GM18498 (cell line): ENCODE results near the gene ANXA9.
A peak's percentile ranks its signal among the peaks of the same experiment; 100 is the strongest.

ENCODE experiments used
- ATAC-seq: cut with Tn5 transposase; IDR thresholded peaks from one replicate; pipeline ENCODE4 v1.9.1; 2021; ENCODE audit warnings: mild to moderate bottlenecking, moderate library complexity; ENCODE audit not compliant: unreplicated experiment

ANXA9 gene

DNA sequence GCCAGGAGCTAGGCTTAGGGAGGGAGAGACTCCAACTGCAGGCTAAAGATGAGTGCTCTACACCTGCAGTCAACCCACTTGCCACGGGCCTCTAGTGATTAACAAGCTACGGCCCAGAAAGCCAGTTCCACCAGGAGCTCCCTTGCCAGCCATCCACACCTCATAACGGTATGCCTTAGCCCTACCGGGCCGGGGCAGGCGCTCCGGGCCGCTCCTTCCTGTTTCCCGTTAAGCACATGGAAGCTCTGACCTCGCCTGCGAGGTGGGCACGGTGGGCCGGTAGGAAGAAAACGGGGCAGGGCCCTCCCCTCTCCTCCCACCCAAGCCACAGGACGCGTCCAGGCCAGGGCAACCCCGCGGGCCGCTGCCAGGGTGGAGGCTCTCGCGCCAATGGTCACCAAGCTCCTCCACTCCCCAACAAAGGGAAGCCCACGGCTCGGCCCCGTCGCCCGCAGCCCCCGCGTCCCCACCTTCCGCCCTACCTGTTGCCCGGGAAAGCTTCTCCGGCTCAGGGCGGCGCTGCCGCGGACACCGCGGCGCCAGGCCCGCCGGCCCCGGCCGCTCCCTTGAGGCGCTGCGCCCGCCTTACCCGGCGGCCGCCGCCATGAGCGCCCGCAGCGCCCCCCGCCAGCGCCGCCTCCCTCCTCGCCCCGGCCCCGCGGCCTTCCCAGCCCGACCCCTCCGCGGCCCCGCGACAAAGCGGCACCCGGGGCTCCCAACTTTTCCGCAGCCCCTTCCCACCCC is 8.1 kb upstream of the ANXA9 start:
- peak; percentile 49 for ATAC-seq

DNA sequence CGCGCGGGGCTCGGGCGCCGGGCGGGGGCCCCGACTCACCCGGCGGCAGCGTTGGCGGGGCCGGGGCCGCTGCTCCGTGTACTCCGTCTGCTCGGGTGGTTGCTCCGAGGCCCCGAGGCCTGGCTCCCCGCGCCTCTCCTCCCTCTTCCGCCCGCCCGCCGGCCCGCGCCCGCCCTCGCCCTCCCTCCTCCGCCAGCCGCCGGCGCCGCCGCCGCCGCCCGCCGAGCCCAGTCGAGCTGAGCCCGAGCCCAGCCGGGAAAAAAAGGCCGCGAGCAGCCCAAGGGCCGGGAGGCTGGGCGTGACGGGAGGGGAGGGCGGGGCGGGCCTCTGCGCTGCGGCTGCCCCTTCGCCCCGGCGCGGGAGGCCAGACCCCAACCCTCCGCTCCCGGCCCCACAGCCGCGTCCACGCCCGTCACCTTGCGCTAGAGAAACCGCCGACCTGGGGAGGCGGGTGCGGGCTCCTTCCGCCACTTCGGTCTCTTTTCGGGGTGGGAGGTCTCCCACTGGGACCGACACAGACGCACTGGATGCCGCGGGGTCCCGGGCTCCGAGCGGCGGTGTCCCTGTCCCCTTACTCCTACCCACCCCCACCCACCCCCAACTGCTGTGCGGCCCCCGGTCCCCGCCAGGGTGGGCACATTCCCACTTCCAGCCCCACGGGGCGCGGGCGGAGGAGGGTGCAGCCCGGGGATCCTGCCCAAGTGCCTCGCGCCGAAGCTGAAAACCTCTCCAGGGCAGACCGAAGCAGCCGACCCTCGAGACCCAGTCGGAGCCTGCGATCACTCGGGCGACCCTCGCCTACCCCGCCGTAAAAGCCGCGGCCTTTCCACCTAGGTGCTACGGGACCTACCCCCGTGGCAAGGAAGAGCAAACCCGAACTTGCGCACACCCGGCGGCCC is 7.3 kb upstream of the ANXA9 start, which contains the start of gene CERS2:
CERS2 (minus strand) TSS at position 256 of the 899 bp plus-strand sequence. CDS start 5,745 bp downstream, outside the sequence.
- ATAC-seq, result peak; percentile 71

DNA sequence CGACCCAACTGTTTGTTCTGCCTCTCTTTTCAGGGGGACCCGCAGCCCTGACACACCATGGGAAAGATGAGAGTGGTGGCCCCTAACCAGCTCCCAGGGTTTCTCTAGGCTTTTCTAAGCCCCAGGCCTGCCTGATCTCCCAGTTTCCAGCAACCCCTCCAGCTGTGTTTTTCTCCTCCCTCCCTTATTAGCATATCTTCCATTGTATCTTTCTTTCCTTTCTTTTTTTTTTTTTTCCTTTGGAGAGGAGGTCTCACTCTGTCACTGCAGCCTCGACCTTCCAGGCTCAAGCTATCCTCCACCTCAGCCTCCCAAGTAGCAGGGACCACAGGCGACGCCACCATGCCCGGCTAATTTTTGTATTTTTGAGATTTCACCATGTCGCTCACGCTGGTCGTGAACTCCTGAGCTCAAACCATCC is 5.7 kb upstream of the ANXA9 start:
- no peak for ATAC-seq

DNA sequence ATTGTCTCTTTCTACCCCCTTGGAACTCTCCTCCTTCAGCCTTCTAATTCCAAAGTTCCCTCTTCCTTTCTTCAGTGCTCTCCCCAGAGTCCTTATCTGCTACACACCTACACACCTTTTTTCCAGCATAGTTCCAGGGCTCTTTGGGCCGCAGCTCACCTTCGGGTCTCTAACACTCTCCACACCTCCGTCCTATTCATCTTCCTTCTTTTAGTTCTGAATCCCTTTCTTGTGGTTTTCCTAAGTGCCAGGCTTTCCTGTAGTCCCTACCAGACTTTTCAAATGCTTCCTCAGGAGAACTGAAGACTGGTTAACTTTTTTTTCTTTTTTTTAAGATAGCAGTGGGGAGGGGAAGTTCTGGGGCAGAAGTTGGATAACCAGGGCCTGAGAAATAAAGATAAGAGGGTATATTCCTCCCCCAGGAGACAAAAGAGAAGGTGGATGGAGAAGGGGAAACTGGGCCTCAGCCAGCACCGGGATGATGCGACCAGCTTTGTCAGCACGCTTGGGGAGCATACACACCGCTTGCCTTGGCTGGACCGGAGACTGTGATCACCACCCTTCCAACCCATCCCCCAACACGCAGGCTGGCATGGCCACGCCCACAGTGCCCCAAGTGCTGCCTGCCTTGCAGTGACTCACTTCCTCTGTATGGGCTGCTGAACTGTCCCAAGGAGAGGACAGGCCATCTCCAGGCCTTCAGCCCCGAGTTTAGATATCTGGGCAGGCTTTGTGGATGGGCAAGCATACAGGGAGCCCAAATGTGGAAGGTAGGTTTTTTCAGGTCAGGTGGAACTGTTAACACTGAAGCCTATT is 5.0 kb upstream of the ANXA9 start:
- no peak for ATAC-seq

DNA sequence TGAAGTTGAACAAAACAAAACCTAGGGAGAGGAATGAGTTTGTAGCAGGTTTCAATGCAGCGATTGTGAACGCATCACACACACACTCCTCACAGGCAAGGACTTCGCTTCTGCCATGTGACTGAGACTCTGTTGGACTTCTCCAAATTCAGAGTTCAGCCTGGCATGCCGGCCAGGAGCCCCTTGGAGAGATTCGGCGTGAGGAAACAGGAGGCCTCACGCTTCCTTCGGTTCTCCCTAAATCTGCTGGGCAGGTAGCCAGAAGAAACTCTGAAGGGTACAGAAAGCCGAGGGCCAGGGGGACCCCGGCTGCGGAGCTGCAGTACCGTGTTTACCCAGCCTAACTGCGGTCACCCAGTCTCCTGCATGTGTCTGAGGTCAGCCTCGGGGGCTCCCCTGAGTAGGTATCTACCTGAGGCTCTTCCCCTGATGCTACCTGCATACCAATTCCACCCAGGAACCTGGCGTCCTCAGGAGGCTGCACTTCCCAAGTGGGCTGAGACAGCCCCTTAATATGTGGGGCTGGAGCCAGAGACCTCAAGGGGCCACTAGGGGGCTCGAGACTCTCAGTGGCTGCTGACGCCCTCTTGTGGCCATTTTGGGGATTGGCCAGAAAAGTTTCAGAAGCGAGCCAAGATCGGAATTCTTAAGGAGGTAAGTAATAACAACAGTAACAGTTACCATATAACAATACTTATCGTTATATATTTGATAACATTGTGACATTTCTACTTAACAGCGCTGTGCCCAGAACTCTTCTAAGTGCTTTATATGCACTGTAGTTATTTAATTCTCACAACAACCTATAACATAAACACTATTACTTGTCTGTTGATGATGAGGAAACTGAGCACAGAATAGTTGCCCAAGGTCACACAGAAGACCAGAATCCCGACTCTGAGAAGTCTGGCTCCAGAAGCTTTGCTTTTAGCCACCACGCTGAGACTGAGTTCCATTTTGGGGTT is 2.7 kb upstream of the ANXA9 start:
- ATAC-seq, result peak; percentile 45

DNA sequence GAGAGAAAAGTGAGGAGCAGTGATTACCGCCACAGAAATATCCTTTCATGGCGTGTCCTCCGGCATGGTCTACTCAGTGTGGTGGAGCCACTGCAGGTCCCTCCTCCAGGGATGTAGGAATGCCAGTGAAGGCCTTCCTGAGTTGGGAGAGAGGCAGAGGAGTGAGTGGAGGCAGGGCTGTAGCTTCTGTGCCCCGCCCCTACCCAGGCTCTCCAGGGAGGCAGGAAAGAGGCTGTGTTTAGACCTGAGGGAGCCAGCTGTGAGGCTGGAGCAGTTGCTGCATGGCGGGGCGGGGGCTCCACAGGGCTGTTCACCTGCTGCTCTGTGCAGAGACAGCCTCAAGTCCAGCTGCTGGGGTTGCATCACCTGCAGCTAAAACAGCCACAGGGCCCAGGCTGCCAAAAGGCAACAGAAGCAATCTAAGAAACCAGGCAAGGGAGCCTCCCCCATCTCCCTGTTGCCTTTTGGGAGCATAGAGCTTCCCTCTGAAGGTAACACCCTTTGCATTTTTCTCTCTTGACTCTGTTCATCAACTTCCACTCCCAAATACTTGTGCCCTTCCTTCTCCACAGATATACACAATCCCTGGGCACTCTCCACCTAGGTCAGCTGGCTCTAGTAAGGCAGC is 801 bp upstream of the ANXA9 start:
- no peak for ATAC-seq

DNA sequence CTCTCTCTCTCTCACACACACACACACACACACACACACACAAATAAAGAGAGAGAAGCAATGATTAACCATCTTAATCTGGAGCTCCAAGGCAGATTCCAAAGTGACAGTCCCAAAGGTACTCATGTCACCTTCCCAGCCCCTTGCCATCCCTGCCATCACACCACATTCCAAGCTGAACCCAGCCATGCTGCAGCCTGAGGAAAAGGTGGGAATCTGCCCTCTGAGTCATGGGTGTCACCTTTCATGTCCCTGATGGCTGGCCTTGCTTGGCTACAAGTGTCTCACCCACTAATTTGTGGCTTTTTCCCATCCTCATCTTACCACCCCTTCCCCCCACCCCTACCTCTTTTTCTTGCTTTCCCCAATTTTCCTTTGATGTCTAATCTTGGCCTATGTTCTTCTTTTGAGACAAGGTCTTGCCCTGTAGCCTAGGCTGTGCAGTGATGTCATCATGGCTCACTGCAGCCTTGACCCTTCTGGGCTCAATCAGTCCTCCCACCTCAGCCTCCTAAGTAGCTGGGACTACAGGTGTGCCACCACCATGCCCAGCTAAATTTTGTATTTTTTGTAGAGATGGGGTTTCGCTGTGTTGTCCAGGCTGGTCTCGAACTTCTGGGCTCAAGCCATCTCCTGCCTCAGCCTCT is 3.2 kb downstream of the ANXA9 start:
- no peak for ATAC-seq

DNA sequence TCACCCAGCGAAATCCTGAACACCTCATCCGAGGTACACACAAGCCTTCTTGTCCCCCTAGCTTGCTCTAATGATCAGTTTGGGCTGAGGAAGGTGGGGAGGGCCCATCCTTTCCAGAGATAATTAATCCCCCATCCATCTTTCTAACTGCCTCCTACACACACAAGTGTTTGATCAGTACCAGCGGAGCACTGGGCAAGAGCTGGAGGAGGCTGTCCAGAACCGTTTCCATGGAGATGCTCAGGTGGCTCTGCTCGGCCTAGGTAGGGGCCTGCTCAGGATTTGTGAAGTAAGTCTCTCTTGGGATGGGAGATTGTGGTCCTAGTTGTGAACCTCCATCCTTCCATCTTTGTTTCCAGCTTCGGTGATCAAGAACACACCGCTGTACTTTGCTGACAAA is 5.8 kb downstream of the ANXA9 start:
- ATAC-seq, result no peak

DNA sequence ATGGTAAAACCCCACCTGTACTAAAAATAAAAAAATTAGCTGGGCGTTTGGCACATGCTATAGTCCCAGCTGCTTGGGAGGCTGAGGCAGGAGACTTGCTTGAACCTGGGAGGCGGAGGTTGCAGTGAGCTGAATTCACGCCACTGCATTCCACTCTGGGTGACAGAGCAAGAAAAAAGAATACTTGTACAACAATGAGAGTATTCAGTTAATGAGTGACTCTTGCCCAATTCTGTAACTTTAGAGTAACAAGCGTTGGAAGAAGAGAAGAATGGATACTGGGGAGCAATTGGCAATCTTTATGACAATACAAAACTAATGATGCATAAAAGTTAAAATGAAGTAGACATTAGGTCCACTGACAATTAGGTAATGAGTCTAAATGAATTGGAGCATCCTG is 10.5 kb downstream of the ANXA9 start:
- no peak for ATAC-seq

DNA sequence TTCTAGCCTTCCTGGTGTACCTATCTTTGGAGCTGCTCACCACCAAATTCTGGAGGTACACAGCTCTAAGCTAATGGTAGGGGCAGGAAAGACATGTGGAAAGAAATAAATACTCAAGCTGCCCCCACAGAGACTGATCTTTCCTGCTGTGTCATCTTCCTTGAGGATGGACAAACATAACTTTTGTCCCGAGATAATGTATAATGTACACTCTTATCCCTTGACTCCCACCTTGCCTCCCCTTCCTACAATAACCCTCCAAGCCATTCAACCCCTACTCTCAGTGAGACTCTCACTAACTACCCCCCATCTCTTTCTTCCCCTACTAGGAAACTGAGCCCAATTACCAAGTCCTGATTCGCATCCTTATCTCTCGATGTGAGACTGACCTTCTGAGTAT is 12.2 kb downstream of the ANXA9 start:
- no peak for ATAC-seq

DNA sequence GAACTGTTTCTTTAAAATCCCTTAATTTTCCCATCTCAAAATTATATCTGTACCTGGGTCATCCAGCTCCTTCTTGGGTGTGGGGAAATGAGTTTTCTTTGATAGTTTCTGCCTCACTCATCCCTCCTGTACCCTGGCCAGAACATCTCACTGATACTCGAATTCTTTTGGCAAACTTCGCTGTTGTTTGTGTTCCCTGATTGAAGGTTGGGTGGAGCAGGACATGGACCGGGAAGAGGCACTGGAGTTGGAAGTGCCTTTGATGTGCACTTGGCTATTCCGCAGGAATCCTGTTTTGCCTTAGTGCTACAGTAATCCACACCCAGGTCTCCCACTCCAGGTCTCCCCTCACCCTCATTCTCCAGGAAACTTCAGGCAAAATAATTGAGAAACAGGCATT is 13.4 kb downstream of the ANXA9 start:
- no peak for ATAC-seq

DNA sequence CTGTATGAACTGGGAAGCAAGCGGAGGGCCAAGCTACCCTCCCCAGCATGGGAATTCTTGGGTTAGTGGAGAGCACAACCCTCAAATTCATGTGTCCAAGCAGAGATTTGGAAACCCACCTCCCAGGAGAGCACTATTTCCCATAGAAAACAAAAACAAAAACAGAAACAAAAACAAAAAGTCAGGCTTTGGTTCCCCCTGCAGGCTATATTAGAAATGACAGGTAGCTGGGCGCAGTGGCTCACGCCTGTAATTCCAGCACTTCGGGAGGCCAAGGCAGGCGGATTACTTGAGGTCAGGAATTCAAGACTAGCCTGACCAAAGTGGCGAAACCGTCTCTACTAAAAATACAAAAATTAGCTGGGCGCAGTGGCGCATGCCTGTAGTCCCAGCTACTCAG is 13.8 kb downstream of the ANXA9 start:
- no peak for ATAC-seq

DNA sequence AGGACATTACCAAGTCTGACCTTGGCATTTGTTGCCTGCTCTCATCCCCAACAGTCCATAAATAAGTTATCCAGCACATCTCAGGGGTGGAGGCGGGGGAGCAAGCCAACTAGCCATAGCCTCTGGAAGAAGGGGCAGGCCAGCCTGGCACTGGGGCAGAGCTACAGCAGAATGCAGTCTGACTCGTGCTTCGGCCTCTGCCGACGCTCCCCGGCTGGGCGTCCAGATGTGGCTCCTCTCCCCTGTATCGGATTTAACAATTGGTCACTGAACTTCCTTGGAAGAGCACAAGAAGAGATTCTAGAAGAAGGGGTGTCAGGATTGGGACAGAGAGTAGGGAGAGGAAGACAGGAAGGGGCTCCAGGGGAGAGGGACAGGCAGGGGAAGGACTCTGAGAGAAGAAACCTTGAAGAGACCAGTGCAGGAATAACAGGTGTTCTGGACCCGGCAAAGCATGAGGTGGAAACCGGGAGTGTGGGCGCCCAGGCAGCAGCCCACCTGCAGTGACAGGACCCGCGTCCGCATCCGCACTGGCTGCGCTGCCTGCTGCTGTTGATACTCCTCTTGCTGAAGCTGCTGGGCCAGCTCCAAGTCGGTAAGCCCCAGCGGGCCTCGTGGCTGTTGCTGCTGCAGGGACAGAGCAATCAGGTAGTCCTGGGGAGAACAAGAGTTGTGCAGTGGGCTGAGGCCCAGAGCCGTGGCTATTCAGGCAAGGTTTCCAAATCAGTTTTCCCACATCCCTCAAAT is 15.2 kb downstream of the ANXA9 start:
- ATAC-seq, result no peak

DNA sequence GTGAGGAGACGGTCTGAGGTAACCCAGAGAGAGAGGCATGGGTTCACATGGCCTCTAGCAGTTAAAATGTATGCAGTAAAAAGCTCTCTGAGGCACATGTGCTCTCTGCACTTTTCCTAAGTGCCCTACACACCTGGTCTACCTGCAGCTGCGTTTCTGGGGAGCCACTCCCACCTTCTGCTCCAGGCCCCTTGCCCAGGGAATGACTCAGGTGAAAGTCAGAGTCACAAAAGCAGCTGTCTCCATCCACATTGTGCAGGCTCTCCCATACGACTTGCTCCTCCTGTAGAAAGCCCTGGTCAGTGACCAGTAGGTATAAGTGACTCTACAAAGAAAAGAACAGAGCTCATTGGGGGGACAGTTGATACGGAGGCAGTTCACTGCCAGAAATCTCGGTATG is 15.9 kb downstream of the ANXA9 start:
- ATAC-seq, result no peak

DNA sequence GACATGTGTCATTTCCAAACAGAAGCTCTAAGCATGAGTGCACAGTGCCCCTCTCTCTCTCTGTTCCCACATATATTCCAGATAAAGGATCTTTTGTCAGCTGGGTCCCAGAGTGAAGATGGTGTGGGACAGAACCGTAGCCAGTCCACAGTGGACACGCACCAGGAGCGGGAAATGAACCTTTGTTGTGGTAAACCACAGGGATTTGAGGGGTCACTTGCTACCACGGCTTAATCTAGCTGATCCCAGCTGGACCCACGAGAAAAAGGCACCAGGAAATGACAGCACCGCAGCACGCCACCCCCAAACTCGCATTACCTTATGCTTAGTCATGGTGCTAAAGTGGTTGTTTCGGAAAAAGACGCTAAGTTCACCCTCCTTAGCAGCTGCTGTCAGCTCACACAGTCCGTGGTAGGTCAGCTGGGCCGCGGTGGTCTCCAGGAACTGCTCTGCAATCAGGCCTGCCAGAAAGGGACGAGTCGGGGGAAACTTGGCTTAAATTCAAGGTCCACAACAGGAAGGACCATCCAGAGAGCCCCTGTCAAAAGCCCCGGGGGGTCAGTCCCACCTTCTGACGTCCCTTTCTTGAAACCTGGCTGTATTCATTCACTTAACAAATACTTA is 17.1 kb downstream of the ANXA9 start:
- no peak for ATAC-seq

DNA sequence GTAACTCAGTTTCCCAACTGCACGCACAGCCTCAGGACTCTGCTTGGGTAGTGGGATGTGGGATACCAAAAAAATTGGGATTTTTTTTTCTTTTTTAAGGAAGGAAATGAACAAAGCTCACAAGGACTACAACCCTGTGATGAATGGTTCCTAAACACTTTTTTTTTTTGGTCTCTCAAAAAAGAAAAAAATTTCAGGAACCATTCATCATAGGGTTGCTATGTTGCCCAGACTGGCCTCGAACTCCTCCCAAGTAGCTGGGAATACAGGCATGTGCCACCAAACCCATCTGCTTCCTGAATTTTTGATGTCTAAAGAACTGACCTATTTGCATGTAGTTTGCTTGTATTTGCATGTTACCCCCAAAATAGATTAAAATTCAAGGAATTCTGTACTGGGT is 17.8 kb downstream of the ANXA9 start:
- ATAC-seq, result no peak

DNA sequence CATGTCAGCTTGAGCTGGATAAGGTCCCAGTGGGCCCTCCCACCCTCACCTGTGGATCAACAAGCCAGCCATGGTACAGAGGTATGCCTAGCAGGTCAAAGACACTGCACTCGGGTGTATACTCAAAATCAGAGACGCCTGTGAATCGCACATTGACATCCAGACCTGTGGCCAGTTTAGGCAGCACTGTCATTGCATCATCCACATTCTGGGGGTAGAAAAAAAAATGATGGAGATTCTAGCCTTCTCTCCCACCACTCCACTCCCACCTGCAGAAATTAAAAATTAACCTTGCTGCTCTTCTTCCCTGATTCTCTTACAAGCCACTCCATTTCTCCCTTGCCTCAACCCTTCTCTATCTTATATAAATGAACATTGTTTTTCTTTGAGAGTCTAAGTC is 18.3 kb downstream of the ANXA9 start:
- no peak for ATAC-seq

DNA sequence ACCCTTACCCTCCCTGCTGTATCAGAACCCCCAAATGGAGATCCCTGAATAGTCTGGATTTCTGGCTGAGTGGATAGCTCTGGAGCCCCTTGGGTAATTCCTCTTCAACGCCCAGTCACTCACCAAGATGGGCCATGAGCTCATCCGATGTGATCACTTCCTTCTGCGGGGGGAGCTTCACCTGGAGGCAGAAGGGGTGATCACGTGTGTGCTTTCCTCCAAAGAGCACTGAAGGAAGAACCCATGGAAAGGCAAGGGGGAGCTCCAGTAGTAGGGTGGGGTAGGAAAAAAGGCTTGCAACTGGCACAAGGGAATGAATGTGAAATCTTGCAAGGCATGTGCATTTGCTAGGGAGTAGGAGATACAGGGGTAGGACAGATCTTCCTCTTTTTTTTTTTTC is 19.5 kb downstream of the ANXA9 start:
- no peak for ATAC-seq
